GM18520 (cell line): ENCODE results near the gene PRDM12.

Experiments
- ATAC-seq: cut with Tn5 transposase; IDR thresholded peaks from one replicate; pipeline ENCODE4 v1.9.1; 2021; ENCODE audit not compliant: unreplicated experiment

PRDM12 gene

GRCh38 chr9:130714586-130715110 lies 50.3 kb downstream of the PRDM12 start:
- ATAC-seq: no peak

- ATAC-seq: no peak
Measured at GRCh38 chr9:130715270-130715669, 50.9 kb downstream of the PRDM12 start.

DNA sequence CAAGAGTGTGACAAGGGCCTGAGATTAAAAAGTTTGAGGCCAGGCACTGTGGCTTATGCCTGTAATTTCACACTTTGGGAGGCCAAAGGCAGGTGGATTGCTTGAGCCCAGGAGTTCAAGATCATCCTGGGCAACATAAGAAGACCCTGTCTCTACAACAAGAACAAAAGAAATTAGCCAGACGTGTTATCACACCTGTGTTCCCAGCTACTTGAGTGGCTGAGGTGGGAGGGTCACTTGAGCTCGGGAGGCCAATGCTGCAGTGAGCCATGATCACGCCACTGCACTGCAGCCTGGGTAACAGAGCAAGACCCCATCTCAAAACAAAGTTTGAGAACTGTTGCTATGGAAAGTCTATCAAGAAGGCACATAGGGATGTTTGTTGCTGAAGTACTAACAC lies 54.2 kb downstream of the PRDM12 start:
- ATAC-seq: no peak

GRCh38 chr9:130720762-130721161 lies 56.4 kb downstream of the PRDM12 start:
- ATAC-seq: no peak

DNA sequence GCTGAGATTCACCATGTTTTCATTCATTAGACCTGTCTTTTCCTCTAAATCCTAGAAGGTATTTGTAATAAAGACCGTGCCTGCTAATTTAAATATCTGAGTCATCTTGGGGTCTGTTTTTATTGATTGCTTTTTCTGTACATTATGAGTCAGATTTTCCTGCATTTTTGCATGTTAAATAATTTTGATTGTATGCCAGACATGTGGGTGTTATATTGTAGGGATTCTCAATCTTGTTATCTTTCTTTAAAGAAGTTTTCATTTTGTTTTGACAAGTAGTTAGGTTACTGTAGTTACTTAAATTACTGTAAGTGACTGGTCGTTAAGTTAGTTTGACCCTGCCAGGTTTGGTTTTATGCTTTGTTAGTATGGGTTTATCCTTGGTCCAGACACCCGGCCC lies 64.3 kb downstream of the PRDM12 start:
- no peak for ATAC-seq

- ATAC-seq: no peak
Measured at GRCh38 chr9:130729145-130729544, 64.8 kb downstream of the PRDM12 start.

DNA sequence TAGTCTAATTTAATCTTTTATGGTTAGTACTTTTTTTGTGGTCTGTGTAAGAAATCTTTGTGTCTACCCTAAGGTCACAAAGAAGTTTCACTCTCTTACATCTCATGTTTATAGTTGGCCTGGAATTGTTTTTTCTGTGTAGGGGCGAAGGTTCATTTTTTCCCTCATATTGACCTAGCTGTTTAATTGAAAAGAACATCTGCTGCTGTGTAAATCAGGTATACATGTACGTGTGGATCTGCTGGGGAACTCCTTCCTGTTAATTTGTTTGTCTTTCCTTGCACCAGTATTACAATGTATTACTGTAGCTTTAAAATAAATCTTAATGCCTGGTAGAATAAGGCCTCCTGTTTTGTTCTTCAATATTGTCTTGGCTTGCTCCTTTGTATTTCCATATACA lies 67.0 kb downstream of the PRDM12 start:
- no peak for ATAC-seq

GRCh38 chr9:130732136-130732535 lies 67.7 kb downstream of the PRDM12 start:
- ATAC-seq: no peak
